HepG2 (cell line): ENCODE data around the gene ABCF1. TPM values are rescaled to one million over a fixed set of nuclear protein-coding genes. Genes with fewer than 3 reads are reported as not detected.
A peak's percentile ranks its signal among the peaks of the same experiment; 100 is the strongest.

ENCODE experiments used
- ATAC-seq: fragments of 200-7000 bp; cut with Tn5 transposase; 3 replicates; pipeline ENCODE4 v1.9.1; 2020; ENCODE audit warnings: mild to moderate bottlenecking, moderate library complexity
- BruUV-seq: library from RNA; stranded (reverse); fragments of 400-500 nt; replicated peaks from 2 replicates; lab custom pipeline; 2021; lab: Mats Ljungman, UMichigan
- CTCF ChIA-PET: fragments of 300-600 bp; formaldehyde crosslinking; extraction: SDS; loops from one replicate; lab custom pipeline; 2021; ENCODE audit warnings: low total read pairs, inconsistent platforms, low intra/inter-chr PET ratio; lab: Yijun Ruan, JAX
- POLR2A ChIA-PET: fragments of 350-600 bp; sonication (Branson Sonifier 250); formaldehyde crosslinking; loops from one replicate; lab custom pipeline; 2020; ENCODE audit warnings: antibody characterized with exemption, inconsistent platforms; lab: Yijun Ruan, JAX
- DNase-seq: peaks from one replicate; pipeline ENCODE4 v3.0.0-alpha.2; 2015; ENCODE audit warnings: low spot score
- FAIRE-seq: peaks from 3 replicates; lab custom pipeline; 2011; peaks lifted over from hg19 to GRCh38; lab: Jason Lieb, UNC
- H2AFZ ChIP-seq: one replicate; pipeline ENCODE4 v1.6.1; 2011; ENCODE audit warnings: low read length, inconsistent platforms
- H3K27ac ChIP-seq: fragments of 300-600 bp; 3 replicates; pipeline ENCODE4 v1.8.0; 2011; ENCODE audit warnings: mixed run types, mild to moderate bottlenecking, mixed read lengths, low read length, inconsistent platforms; ENCODE audit not compliant: insufficient read depth; ENCODE audit errors: extremely low read length
- H3K27me3 ChIP-seq, 2 experiments: fragments of 200-600 bp in 1 of 2; 2 replicates in 1 of 2; 3 replicates in 1 of 2; pipeline versions ENCODE4 v1.6.0 to v1.8.0; 2011; ENCODE audit warnings: low read length in 2 of 2, mild to moderate bottlenecking in 2 of 2, moderate library complexity in 2 of 2, inconsistent platforms in 1 of 2; ENCODE audit not compliant: insufficient read depth in 2 of 2, control insufficient read depth in 1 of 2
- H3K36me3 ChIP-seq, 2 experiments: fragments of 200-600 bp in 1 of 2; replicated peaks in 1 of 2; 2 replicates in 1 of 2; 3 replicates in 1 of 2; pipeline versions ENCODE4 v1.5.1 to v1.8.0; 2011; ENCODE audit warnings: low read length in 2 of 2, inconsistent platforms in 1 of 2; ENCODE audit not compliant: insufficient read depth in 2 of 2, control insufficient read depth in 1 of 2
- H3K4me1 ChIP-seq: 2 replicates; pipeline ENCODE4 v1.5.1; 2012; ENCODE audit warnings: low read length, inconsistent platforms; ENCODE audit not compliant: insufficient read depth
- H3K4me2 ChIP-seq: 2 replicates; pipeline ENCODE4 v1.6.0; 2011; ENCODE audit warnings: low read depth, low read length, inconsistent platforms
- H3K4me3 ChIP-seq, 3 experiments: fragments of 200-600 bp in 1 of 3; sonication (generic), shearing (Covaris generic) in 1 of 3; replicated peaks in 1 of 3; 2 replicates each; pipeline ENCODE4 v1.5.1; 2011 to 2016; ENCODE audit warnings: low read length in 3 of 3, inconsistent platforms in 2 of 3, low read depth in 2 of 3, mild to moderate bottlenecking in 2 of 3, control low read depth in 1 of 3, mixed read lengths in 1 of 3; ENCODE audit not compliant: insufficient read depth in 1 of 3
- H3K79me2 ChIP-seq: one replicate; pipeline ENCODE4 v1.6.1; 2011; ENCODE audit warnings: low read length, inconsistent platforms; ENCODE audit not compliant: insufficient read depth
- H3K9ac ChIP-seq: 2 replicates; pipeline ENCODE4 v1.6.0; 2011; ENCODE audit warnings: mild to moderate bottlenecking, low read depth, low read length, inconsistent platforms; ENCODE audit not compliant: insufficient read depth
- H3K9me3 ChIP-seq: 2 replicates; pipeline ENCODE4 v1.5.1; 2012; ENCODE audit warnings: mild to moderate bottlenecking, low read length
- H4K20me1 ChIP-seq: 2 replicates; pipeline ENCODE4 v1.6.0; 2011; ENCODE audit warnings: inconsistent platforms, mild to moderate bottlenecking, low read length, moderate library complexity; ENCODE audit not compliant: insufficient read depth
- CBFB ChIP-seq: sonication (generic); formaldehyde crosslinking; IDR thresholded peaks from 2 replicates; pipeline ENCODE4 v1.4.0; 2020; ENCODE audit warnings: missing genetic modification reagents
- FOXK1 ChIP-seq: sonication (generic); formaldehyde crosslinking; IDR thresholded peaks from 2 replicates; pipeline ENCODE4 v1.4.0; 2020; ENCODE audit warnings: low read depth, missing genetic modification reagents, borderline replicate concordance
- GABPA ChIP-seq, 2 experiments: IDR thresholded peaks; 2 replicates each; pipeline ENCODE4 v1.6.1; 2011 to 2016; ENCODE audit warnings: low read depth in 2 of 2, low read length in 1 of 2, missing biosample characterization in 1 of 2, missing genetic modification characterization in 1 of 2
- GLI4 ChIP-seq: sonication (generic); formaldehyde crosslinking; IDR thresholded peaks from 2 replicates; pipeline ENCODE4 v1.5.1; 2020; ENCODE audit warnings: missing genetic modification reagents, mild to moderate bottlenecking, moderate library complexity, borderline replicate concordance
- IRF1 ChIP-seq: sonication (generic); formaldehyde crosslinking; IDR thresholded peaks from 2 replicates; pipeline ENCODE4 v1.4.0; 2020; ENCODE audit warnings: low read depth, mild to moderate bottlenecking, missing genetic modification reagents
- RXRA ChIP-seq: sonication (generic); formaldehyde crosslinking; IDR thresholded peaks from 2 replicates; pipeline ENCODE4 v1.5.1; 2020; ENCODE audit warnings: missing genetic modification reagents
- SP4 ChIP-seq: sonication (generic); formaldehyde crosslinking; IDR thresholded peaks from 2 replicates; pipeline ENCODE4 v1.8.1; 2023; ENCODE audit warnings: mild to moderate bottlenecking, missing genetic modification reagents
- ZNF263 ChIP-seq: sonication (generic); formaldehyde crosslinking; IDR thresholded peaks from 2 replicates; pipeline ENCODE4 v1.4.0; 2020; ENCODE audit warnings: missing genetic modification reagents
- ZNF543 ChIP-seq: sonication (generic); formaldehyde crosslinking; IDR thresholded peaks from 2 replicates; pipeline ENCODE4 v1.4.0; 2020; ENCODE audit warnings: mild to moderate bottlenecking, missing genetic modification reagents
- ZNF589 ChIP-seq: sonication (generic); formaldehyde crosslinking; conservative IDR thresholded peaks from 2 replicates; pipeline ENCODE4 v1.8.0; 2022; ENCODE audit warnings: mild to moderate bottlenecking, moderate library complexity, missing genetic modification reagents
- ZNF687 ChIP-seq: sonication (generic); formaldehyde crosslinking; IDR thresholded peaks from 2 replicates; pipeline ENCODE4 v1.5.1; 2020; ENCODE audit warnings: mild to moderate bottlenecking, missing genetic modification reagents, moderate library complexity
- ZNF713 ChIP-seq: sonication (generic); formaldehyde crosslinking; IDR thresholded peaks from 2 replicates; pipeline ENCODE4 v1.4.0; 2020; ENCODE audit warnings: mild to moderate bottlenecking, missing genetic modification reagents
- ZNF720 ChIP-seq: sonication (generic); formaldehyde crosslinking; IDR thresholded peaks from 2 replicates; pipeline ENCODE4 v1.4.0; 2020; ENCODE audit warnings: missing genetic modification reagents
- WGBS: methylation state at CpG from one replicate; pipeline ENCODE4 v1.1.6; 2017; ENCODE audit warnings: low lambda C conversion rate; 5-methylcytosine and 5-hydroxymethylcytosine counted together
- in situ Hi-C: cut with HindIII; loops from 2 replicates; pipeline ENCODE4 v1.10.0; 2017; ENCODE audit warnings: low pct_unique_long_range_greater_than_20kb; ENCODE audit not compliant: extremely low pct_ligation_motif_present
- intact Hi-C: fragments of 100-400 bp; cut with micrococcal nuclease; formaldehyde crosslinking; loops from one replicate; pipeline ENCODE4 v1.10.0; 2022; ENCODE audit not compliant: unreplicated experiment
- polyA plus RNA-seq, 8 experiments: library from polyadenylated mRNA; depleted of rRNA in 3 of 8; stranded (reverse) in 7 of 8; unstranded in 1 of 8; fragments of >200 nt; fragmentation: Illumina TruSeq in 4 of 8; extraction: Trizol in 4 of 8; gene quantifications; 2 replicates each; pipeline versions ENCODE4 v1.2.1 to v1.2.3, GENCODE V29; 2011 to 2016; ENCODE audit warnings: low read depth in 4 of 8, missing spikeins in 1 of 8, mixed read lengths in 1 of 8; ENCODE audit not compliant: insufficient read depth in 1 of 8
- total RNA-seq, 5 experiments: library from RNA; depleted of rRNA; stranded (reverse); fragments of >200 nt; fragmentation: Illumina TruSeq; extraction: Trizol; gene quantifications; 2 replicates each; pipeline ENCODE4 v1.2.3, GENCODE V29; 2016; ENCODE audit warnings: low read depth in 1 of 5
- TF ChIP-seq, protein P1 (sequence below): sonication (generic); formaldehyde crosslinking; conservative IDR thresholded peaks from 2 replicates; pipeline ENCODE4 v1.4.0; 2020; ENCODE audit warnings: missing genetic modification reagents
- TF ChIP-seq, protein P2 (sequence below): sonication (generic); formaldehyde crosslinking; IDR thresholded peaks from 2 replicates; pipeline ENCODE4 v1.4.0; 2020; ENCODE audit warnings: mild to moderate bottlenecking, missing genetic modification reagents

ABCF1 gene
- total and polyA plus RNA-seq, 2 of the 13 experiments (the other 11 are each of a cell fraction or from before 2014, with no cell fraction given): 25.4 to 98.9 TPM

- Histone ChIP-seq H3K9ac (peak overlapping the region; percentile 85), H3K4me1 (peaks cover 26% of the 10 kb centered on the region), H3K9me3 (no peaks in the 10 kb centered on the region), H3K27ac (peak overlapping the region; percentile 94), H3K4me3 (peak overlapping the region; percentile 87 to 93 (median 90)), H3K4me2 (peak overlapping the region; percentile 92), H4K20me1 (peaks cover 11% of the 10 kb centered on the region), H2AFZ (no peak overlapping the region), H3K27me3 (no peaks in the 10 kb centered on the region; a peak in 1 of 5 replicates), H3K79me2 (peaks cover 27% of the 10 kb centered on the region), H3K36me3 (peaks cover 16 to 38% of the 10 kb centered on the region in 2 experiments)
- POLR2A ChIA-PET: interaction anchor here (1.5 to 4.3 kb wide), 8 partner anchors 10 to 74 kb away, joined by 3 to 74 read pairs (median 11); partner anchors contain the start of gene ABCF1
- ATAC-seq (no peak), DNase-seq (no peak), FAIRE-seq (no peak)
- WGBS: 3% methylated on average over 15 of the region's 15 CpGs
- in situ Hi-C loops: no loop called here
- intact Hi-C loops: loop anchor here (2.0 kb wide), 1 partner anchor 161 kb away; the partner anchor contains the start of gene MDC1
- BruUV-seq: no TSS peak
- CTCF ChIA-PET: no interaction called here
- TF ChIP-seq GLI4 (CRISPR knock-in tag) (no peak), ZNF263 (CRISPR knock-in tag) (no peak), SP4 (no peak), ZNF589 (CRISPR knock-in tag) (0 out of 2 replicates have a peak, but pooled peaks have one; percentile 7), ZNF713 (0 out of 2 replicates have a peak, but pooled peaks have one; percentile 50), IRF1 (no peak), ZNF687 (CRISPR knock-in tag) (peak; percentile 31; the same call in 1 of the 2 replicates), FOXK1 (0 out of 2 replicates have a peak, but pooled peaks have one; percentile 5), GABPA (IDR thresholded peaks at IDR 0.05; ENCODE audit: low read depth, low read length) (peak; percentile 22; the same call in 1 of the 2 replicates), GABPA (CRISPR knock-in tag; IDR thresholded peaks at IDR 0.05; ENCODE audit: low read depth) (no peak), ZNF720 (CRISPR knock-in tag) (no peak), ZNF543 (CRISPR knock-in tag) (0 out of 2 replicates have a peak, but pooled peaks have one; percentile 63), RXRA (CRISPR knock-in tag) (no peak), CBFB (CRISPR knock-in tag) (0 out of 2 replicates have a peak, but pooled peaks have one; percentile 5)
- TF ChIP-seq, protein P1, sequence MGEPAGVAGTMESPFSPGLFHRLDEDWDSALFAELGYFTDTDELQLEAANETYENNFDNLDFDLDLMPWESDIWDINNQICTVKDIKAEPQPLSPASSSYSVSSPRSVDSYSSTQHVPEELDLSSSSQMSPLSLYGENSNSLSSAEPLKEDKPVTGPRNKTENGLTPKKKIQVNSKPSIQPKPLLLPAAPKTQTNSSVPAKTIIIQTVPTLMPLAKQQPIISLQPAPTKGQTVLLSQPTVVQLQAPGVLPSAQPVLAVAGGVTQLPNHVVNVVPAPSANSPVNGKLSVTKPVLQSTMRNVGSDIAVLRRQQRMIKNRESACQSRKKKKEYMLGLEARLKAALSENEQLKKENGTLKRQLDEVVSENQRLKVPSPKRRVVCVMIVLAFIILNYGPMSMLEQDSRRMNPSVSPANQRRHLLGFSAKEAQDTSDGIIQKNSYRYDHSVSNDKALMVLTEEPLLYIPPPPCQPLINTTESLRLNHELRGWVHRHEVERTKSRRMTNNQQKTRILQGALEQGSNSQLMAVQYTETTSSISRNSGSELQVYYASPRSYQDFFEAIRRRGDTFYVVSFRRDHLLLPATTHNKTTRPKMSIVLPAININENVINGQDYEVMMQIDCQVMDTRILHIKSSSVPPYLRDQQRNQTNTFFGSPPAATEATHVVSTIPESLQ (CRISPR knock-in tag): 0 out of 2 replicates have a peak, but pooled peaks have one; percentile 16
- TF ChIP-seq, protein P2, sequence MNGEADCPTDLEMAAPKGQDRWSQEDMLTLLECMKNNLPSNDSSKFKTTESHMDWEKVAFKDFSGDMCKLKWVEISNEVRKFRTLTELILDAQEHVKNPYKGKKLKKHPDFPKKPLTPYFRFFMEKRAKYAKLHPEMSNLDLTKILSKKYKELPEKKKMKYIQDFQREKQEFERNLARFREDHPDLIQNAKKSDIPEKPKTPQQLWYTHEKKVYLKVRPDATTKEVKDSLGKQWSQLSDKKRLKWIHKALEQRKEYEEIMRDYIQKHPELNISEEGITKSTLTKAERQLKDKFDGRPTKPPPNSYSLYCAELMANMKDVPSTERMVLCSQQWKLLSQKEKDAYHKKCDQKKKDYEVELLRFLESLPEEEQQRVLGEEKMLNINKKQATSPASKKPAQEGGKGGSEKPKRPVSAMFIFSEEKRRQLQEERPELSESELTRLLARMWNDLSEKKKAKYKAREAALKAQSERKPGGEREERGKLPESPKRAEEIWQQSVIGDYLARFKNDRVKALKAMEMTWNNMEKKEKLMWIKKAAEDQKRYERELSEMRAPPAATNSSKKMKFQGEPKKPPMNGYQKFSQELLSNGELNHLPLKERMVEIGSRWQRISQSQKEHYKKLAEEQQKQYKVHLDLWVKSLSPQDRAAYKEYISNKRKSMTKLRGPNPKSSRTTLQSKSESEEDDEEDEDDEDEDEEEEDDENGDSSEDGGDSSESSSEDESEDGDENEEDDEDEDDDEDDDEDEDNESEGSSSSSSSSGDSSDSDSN (CRISPR knock-in tag): 0 out of 2 replicates have a peak, but pooled peaks have one; percentile 5
These were observed 15.5 kb upstream of the ABCF1 start for GRCh38 chr6:30555816-30556065.
